Measurements from ENCODE around the gene ITPR1. TPM values are rescaled to one million over a fixed set of nuclear protein-coding genes. Genes with fewer than 3 reads are reported as not detected.

The ITPR1 gene
- total and polyA plus RNA-seq, 2 of the 4 experiments (the other 2 are of a cell fraction) = 1.8 to 5.7 TPM

DNA sequence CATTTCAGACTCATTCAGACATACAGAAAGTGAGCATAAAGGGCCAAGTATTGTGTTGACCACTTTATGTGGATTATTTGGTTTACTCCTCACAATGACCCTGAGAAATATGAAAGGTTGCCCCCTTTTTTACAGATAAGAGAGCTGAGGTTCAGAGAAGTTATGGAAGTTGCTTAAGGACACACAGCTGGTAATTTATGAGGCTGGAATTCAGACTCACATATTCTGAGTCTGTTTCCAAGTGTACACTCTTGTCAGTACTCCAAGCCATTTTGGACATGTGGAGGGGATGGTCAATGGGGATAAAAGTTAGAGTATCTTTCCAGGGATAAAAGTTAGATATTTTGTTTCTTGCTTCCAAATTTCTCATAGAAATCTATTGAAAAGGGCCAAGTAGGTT, 15.9 kb downstream of the ITPR1 start:
- Histone ChIP-seq H2BK20ac (ENCODE audit: low read depth, low read length) (no peak overlapping the region), H3K9me1 (ENCODE audit: insufficient read depth, low read length) (no peaks in the 10 kb centered on the region), H3K4ac (ENCODE audit: low read depth, low read length) (no peak overlapping the region), H3K79me1 (ENCODE audit: low read depth in 1 of 2, low read length in 2 of 2) (no peaks in the 10 kb centered on the region), H3K4me2 (ENCODE audit: low read depth, low read length) (no peak overlapping the region), H3K56ac (ENCODE audit: extremely low read depth, insufficient read depth, low read length) (no peak overlapping the region), H3K18ac (ENCODE audit: low read depth, low read length) (no peak overlapping the region), H3K27me3 (ENCODE audit: control insufficient read depth, insufficient read depth, low read length) (no peaks in the 10 kb centered on the region), H4K5ac (ENCODE audit: low read depth, low read length) (no peak overlapping the region), H3K9ac (ENCODE audit: low read depth, low read length) (no peak overlapping the region), H3K4me3 (ENCODE audit: insufficient read depth, low read depth, low read length) (no peak overlapping the region), H3K23ac (ENCODE audit: low read depth, low read length) (no peak overlapping the region), H2BK15ac (ENCODE audit: low read depth, low read length) (no peak overlapping the region), H3K14ac (replicated peaks; ENCODE audit: low read depth, low read length) (no peak overlapping the region), H4K20me1 (ENCODE audit: insufficient read depth, low read length) (no peaks in the 10 kb centered on the region), H3K4me1 (ENCODE audit: control insufficient read depth, insufficient read depth, low read length) (no peaks in the 10 kb centered on the region), H4K8ac (ENCODE audit: low read depth in 2 of 2, low read length in 2 of 2) (no peak overlapping the region), H3K9me3 (ENCODE audit: control insufficient read depth, insufficient read depth, low read length) (no peaks in the 10 kb centered on the region), H2AFZ (replicated peaks; ENCODE audit: low read length, poor library complexity) (no peak overlapping the region), H4K91ac (ENCODE audit: insufficient read depth, low read depth, low read length) (no peak overlapping the region), H2AK5ac (ENCODE audit: low read depth, low read length) (no peak overlapping the region), H2BK5ac (ENCODE audit: low read depth, low read length, poor library complexity, severe bottlenecking) (no peak overlapping the region), H2BK120ac (ENCODE audit: low read depth, low read length) (no peak overlapping the region), H3K36me3 (ENCODE audit: control insufficient read depth, insufficient read depth, low read length) (no peaks in the 10 kb centered on the region), H3K27ac (ENCODE audit: insufficient read depth, low read length) (no peak overlapping the region), H2AK9ac (replicated peaks; ENCODE audit: low read depth, low read length, poor library complexity) (no peak overlapping the region)
- intact Hi-C loops (cut with micrococcal nuclease) (no loop called here), in situ Hi-C loops (cut with MboI; ENCODE audit: low sequenced_read_pairs) (no loop called here), dilution Hi-C loops (cut with HindIII; ENCODE audit: low sequenced_read_pairs, unreplicated experiment) (no loop called here)
- ATAC-seq (ENCODE audit: low read depth) = no peak
- no peak for DNase-seq
- TF ChIP-seq RAD21 (IDR thresholded peaks at IDR 0.05; ENCODE audit: low read length) = no peak
- no peak for TF ChIP-seq RFX5 (IDR thresholded peaks at IDR 0.05; ENCODE audit: low read depth, low read length)
- no peak for TF ChIP-seq CEBPB (IDR thresholded peaks at IDR 0.05; ENCODE audit: low read depth, low read length)
- TF ChIP-seq CHD1 (IDR thresholded peaks at IDR 0.05; ENCODE audit: low read depth, low read length) = no peak
- TF ChIP-seq SMC3 (IDR thresholded peaks at IDR 0.05; ENCODE audit: low read depth, low read length) = no peak
- TF ChIP-seq, protein P1, sequence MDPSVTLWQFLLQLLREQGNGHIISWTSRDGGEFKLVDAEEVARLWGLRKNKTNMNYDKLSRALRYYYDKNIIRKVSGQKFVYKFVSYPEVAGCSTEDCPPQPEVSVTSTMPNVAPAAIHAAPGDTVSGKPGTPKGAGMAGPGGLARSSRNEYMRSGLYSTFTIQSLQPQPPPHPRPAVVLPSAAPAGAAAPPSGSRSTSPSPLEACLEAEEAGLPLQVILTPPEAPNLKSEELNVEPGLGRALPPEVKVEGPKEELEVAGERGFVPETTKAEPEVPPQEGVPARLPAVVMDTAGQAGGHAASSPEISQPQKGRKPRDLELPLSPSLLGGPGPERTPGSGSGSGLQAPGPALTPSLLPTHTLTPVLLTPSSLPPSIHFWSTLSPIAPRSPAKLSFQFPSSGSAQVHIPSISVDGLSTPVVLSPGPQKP (IDR thresholded peaks at IDR 0.05; ENCODE audit: borderline replicate concordance, low read depth, low read length) = no peak
- no peak for TF ChIP-seq POLR2A (IDR thresholded peaks at IDR 0.05; ENCODE audit: low read depth, low read length)
- TF ChIP-seq MAZ (IDR thresholded peaks at IDR 0.05; ENCODE audit: borderline replicate concordance, low read depth, low read length) = no peak
- TF ChIP-seq, protein P2, sequence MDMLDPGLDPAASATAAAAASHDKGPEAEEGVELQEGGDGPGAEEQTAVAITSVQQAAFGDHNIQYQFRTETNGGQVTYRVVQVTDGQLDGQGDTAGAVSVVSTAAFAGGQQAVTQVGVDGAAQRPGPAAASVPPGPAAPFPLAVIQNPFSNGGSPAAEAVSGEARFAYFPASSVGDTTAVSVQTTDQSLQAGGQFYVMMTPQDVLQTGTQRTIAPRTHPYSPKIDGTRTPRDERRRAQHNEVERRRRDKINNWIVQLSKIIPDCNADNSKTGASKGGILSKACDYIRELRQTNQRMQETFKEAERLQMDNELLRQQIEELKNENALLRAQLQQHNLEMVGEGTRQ (IDR thresholded peaks at IDR 0.05; ENCODE audit: low read depth, low read length) = no peak
- no peak for TF ChIP-seq MAFK (IDR thresholded peaks at IDR 0.05; ENCODE audit: low read depth, low read length)
- TF ChIP-seq FOS (IDR thresholded peaks at IDR 0.05; ENCODE audit: low read depth, low read length) = no peak
- TF ChIP-seq MXI1 (IDR thresholded peaks at IDR 0.05; ENCODE audit: borderline replicate concordance, low read depth, low read length) = no peak
- TF ChIP-seq, protein P3, sequence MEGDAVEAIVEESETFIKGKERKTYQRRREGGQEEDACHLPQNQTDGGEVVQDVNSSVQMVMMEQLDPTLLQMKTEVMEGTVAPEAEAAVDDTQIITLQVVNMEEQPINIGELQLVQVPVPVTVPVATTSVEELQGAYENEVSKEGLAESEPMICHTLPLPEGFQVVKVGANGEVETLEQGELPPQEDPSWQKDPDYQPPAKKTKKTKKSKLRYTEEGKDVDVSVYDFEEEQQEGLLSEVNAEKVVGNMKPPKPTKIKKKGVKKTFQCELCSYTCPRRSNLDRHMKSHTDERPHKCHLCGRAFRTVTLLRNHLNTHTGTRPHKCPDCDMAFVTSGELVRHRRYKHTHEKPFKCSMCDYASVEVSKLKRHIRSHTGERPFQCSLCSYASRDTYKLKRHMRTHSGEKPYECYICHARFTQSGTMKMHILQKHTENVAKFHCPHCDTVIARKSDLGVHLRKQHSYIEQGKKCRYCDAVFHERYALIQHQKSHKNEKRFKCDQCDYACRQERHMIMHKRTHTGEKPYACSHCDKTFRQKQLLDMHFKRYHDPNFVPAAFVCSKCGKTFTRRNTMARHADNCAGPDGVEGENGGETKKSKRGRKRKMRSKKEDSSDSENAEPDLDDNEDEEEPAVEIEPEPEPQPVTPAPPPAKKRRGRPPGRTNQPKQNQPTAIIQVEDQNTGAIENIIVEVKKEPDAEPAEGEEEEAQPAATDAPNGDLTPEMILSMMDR (conservative IDR thresholded peaks at IDR 0.05; ENCODE audit: low read depth, low read length) = no peak
- TF ChIP-seq RCOR1 (IDR thresholded peaks at IDR 0.05; ENCODE audit: insufficient replicate concordance, low read length) = no peak
- no TSS peak for BruUV-seq (replicated peaks)
- ChIA-PET CTCF (interaction anchor here (0.6 kb wide), 1 partner anchor 26 kb away, joined by 3 read pairs; no protein-coding TSS in a partner anchor), POLR2A (ENCODE audit: unreplicated experiment) (no interaction called here)
